Loucy (cell line): ENCODE measurements around the gene OSBPL3.

Experiments
- H2AFZ ChIP-seq: fragments of 200-600 bp; sonication (generic); 2 replicates; pipeline ENCODE4 v1.6.0; 2016; ENCODE audit warnings: antibody characterized with exemption, mild to moderate bottlenecking, low read length, moderate library complexity
- H3F3A ChIP-seq: fragments of 200-600 bp; 2 replicates; pipeline ENCODE4 v1.6.0; 2016; ENCODE audit warnings: antibody characterized with exemption, low read depth, mild to moderate bottlenecking
- H3K27me3 ChIP-seq: fragments of 200-600 bp; sonication (generic); 2 replicates; pipeline ENCODE4 v1.6.1; 2014; ENCODE audit warnings: low read length, mild to moderate bottlenecking; ENCODE audit not compliant: insufficient read depth, poor library complexity, severe bottlenecking
- H3K36me3 ChIP-seq: fragments of 200-600 bp; sonication (generic); 2 replicates; pipeline ENCODE4 v1.6.1; 2016; ENCODE audit warnings: low read length; ENCODE audit not compliant: insufficient read depth
- H3K4me1 ChIP-seq: fragments of 200-600 bp; sonication (generic); 2 replicates; pipeline ENCODE4 v1.5.1; 2014; ENCODE audit warnings: low read length, mild to moderate bottlenecking; ENCODE audit not compliant: insufficient read depth, poor library complexity, severe bottlenecking
- H3K4me2 ChIP-seq: fragments of 200-600 bp; sonication (generic); 2 replicates; pipeline ENCODE4 v1.6.0; 2014; ENCODE audit warnings: antibody characterized with exemption, low read length, low read depth, mild to moderate bottlenecking; ENCODE audit not compliant: poor library complexity, severe bottlenecking
- H3K4me3 ChIP-seq: fragments of 200-600 bp; sonication (generic); 2 replicates; pipeline ENCODE4 v1.5.1; 2014; ENCODE audit warnings: low read length, mild to moderate bottlenecking, mixed read lengths; ENCODE audit not compliant: poor library complexity, severe bottlenecking
- H3K79me2 ChIP-seq: fragments of 200-600 bp; sonication (generic); 2 replicates; pipeline ENCODE4 v1.6.1; 2014; ENCODE audit warnings: low read length; ENCODE audit not compliant: insufficient read depth
- H3K9ac ChIP-seq: fragments of 200-600 bp; sonication (generic); 2 replicates; pipeline ENCODE4 v1.6.0; 2014; ENCODE audit warnings: mild to moderate bottlenecking, low read depth, low read length, moderate library complexity; ENCODE audit not compliant: poor library complexity, severe bottlenecking
- H3K9me2 ChIP-seq: fragments of 200-600 bp; sonication (generic); replicated peaks from 2 replicates; pipeline ENCODE4 v1.6.1; 2016; ENCODE audit warnings: low read depth, low read length, mixed read lengths
- H3K9me3 ChIP-seq: fragments of 200-600 bp; sonication (generic); 2 replicates; pipeline ENCODE4 v1.6.1; 2014; ENCODE audit warnings: mild to moderate bottlenecking, antibody characterized with exemption, low read length, low read depth; ENCODE audit not compliant: insufficient read depth
- H4K20me1 ChIP-seq: fragments of 200-600 bp; sonication (generic); 2 replicates; pipeline ENCODE4 v1.6.0; 2014; ENCODE audit warnings: antibody characterized with exemption, low read length, mild to moderate bottlenecking; ENCODE audit not compliant: insufficient read depth, poor library complexity, severe bottlenecking
- CTCF ChIP-seq: fragments of 200-600 bp; sonication (generic); conservative IDR thresholded peaks from 2 replicates; pipeline ENCODE4 v1.5.1; 2014; ENCODE audit warnings: mild to moderate bottlenecking, antibody characterized with exemption, low read length
- EZH2phosphoT487 ChIP-seq: fragments of 200-600 bp; IDR thresholded peaks from 2 replicates; pipeline ENCODE4 v1.6.1; 2018; ENCODE audit warnings: antibody characterized with exemption, mild to moderate bottlenecking, moderate library complexity, borderline replicate concordance

Gene OSBPL3

GRCh38 chr7:24868741-24869140, 111.2 kb downstream of the OSBPL3 start:
- no peaks in the 10 kb centered on the region for H3K9me2 ChIP-seq
- H2AFZ ChIP-seq = no peak overlapping the region
- no peaks in the 10 kb centered on the region for H4K20me1 ChIP-seq
- H3K4me1 ChIP-seq = no peaks in the 10 kb centered on the region
- TF ChIP-seq CTCF = no peak
- TF ChIP-seq EZH2phosphoT487 = no peak
- H3K4me3 ChIP-seq = no peak overlapping the region
- no peaks in the 10 kb centered on the region for H3K27me3 ChIP-seq
- no peaks in the 10 kb centered on the region for H3K79me2 ChIP-seq
- H3F3A ChIP-seq = no peaks in the 10 kb centered on the region
- H3K36me3 ChIP-seq = peaks cover 48% of the 10 kb centered on the region; the same call in 1 of the 2 replicates
- H3K9me3 ChIP-seq = no peaks in the 10 kb centered on the region
- no peak overlapping the region for H3K4me2 ChIP-seq
- no peak overlapping the region for H3K9ac ChIP-seq

- Histone ChIP-seq H3K9ac (no peak overlapping the region), H3K9me2 (no peaks in the 10 kb centered on the region), H3K36me3 (peaks cover 66% of the 10 kb centered on the region), H3K4me2 (no peak overlapping the region), H3K9me3 (no peaks in the 10 kb centered on the region), H3K4me3 (no peak overlapping the region), H3K4me1 (no peaks in the 10 kb centered on the region), H2AFZ (no peak overlapping the region), H3F3A (no peaks in the 10 kb centered on the region), H3K27me3 (no peaks in the 10 kb centered on the region), H3K79me2 (no peaks in the 10 kb centered on the region), H4K20me1 (no peaks in the 10 kb centered on the region)
- TF ChIP-seq EZH2phosphoT487 = no peak
- no peak for TF ChIP-seq CTCF
These were observed 113.9 kb downstream of the OSBPL3 start for GRCh38 chr7:24866004-24866615.

GRCh38 chr7:24864214-24864817, 115.7 kb downstream of the OSBPL3 start:
- H3K9me3 ChIP-seq = no peaks in the 10 kb centered on the region
- TF ChIP-seq CTCF = no peak
- TF ChIP-seq EZH2phosphoT487 = no peak
- no peak overlapping the region for H3K4me3 ChIP-seq
- no peak overlapping the region for H3K4me2 ChIP-seq
- no peak overlapping the region for H3K9ac ChIP-seq
- no peaks in the 10 kb centered on the region for H3K79me2 ChIP-seq
- no peaks in the 10 kb centered on the region for H3K4me1 ChIP-seq
- no peaks in the 10 kb centered on the region for H4K20me1 ChIP-seq
- H3K36me3 ChIP-seq = peaks cover 63% of the 10 kb centered on the region
- no peaks in the 10 kb centered on the region for H3K27me3 ChIP-seq
- no peaks in the 10 kb centered on the region for H3K9me2 ChIP-seq
- no peaks in the 10 kb centered on the region for H3F3A ChIP-seq
- H2AFZ ChIP-seq = no peak overlapping the region
